Cardiac muscle cell (in vitro differentiated cells and primary cell): ENCODE measurements around the gene SPP2. TPM values are rescaled to one million over a fixed set of nuclear protein-coding genes. Genes with fewer than 3 reads are reported as not detected.

Experiments used
- DNase-seq, 2 donors: peaks; one replicate each; pipeline versions ENCODE4 v3.0.0 to v3.0.0-alpha.2; 2010 to 2017; ENCODE audit warnings: low read depth in 1 of 2, low spot score in 1 of 2
- H3K27ac ChIP-seq: fragments of 200-600 bp; sonication (generic); 2 replicates; pipeline ENCODE4 v1.5.1; 2016
- H3K27me3 ChIP-seq: fragments of 200-600 bp; sonication (generic); 2 replicates; pipeline ENCODE4 v1.6.0; 2016; ENCODE audit warnings: control low read depth
- H3K36me3 ChIP-seq: fragments of 200-600 bp; sonication (generic); 2 replicates; pipeline ENCODE4 v1.5.1; 2016; ENCODE audit warnings: control low read depth
- H3K4me1 ChIP-seq: fragments of 200-600 bp; sonication (generic); 2 replicates; pipeline ENCODE4 v1.8.1; 2017; ENCODE audit warnings: low read depth, mild to moderate bottlenecking, mixed run types
- H3K4me3 ChIP-seq: fragments of 200-600 bp; sonication (generic); 2 replicates; pipeline ENCODE4 v1.5.1; 2016; ENCODE audit warnings: mild to moderate bottlenecking
- H3K9me3 ChIP-seq: fragments of 200-600 bp; sonication (generic); 2 replicates; pipeline ENCODE4 v1.5.1; 2017; ENCODE audit warnings: low read depth, mild to moderate bottlenecking, control low read depth
- CTCF ChIP-seq: IDR thresholded peaks from 2 replicates; pipeline ENCODE4 v1.5.1; 2012; ENCODE audit warnings: low read depth, mild to moderate bottlenecking, low read length
- polyA plus RNA-seq: library from polyadenylated mRNA; unstranded; fragments of >200 nt; fragmentation: Nextera tagmentation; extraction: Ambion mirVana; gene quantifications from 2 replicates; pipeline ENCODE4 v1.2.1, GENCODE V29; 2016
- total RNA-seq: library from RNA; depleted of rRNA; stranded (reverse); fragments of >200 nt; gene quantifications from 2 replicates; pipeline ENCODE4 v1.2.3, GENCODE V29; 2016

Gene SPP2
- total RNA-seq: not detected in 2 replicates
- not detected in 2 replicates for polyA plus RNA-seq

GRCh38 chr2:234050455-234051135 is at the start of gene SPP2:
TSS of gene SPP2 (plus strand) at chr2:234050702. CDS start at chr2:234050787, 85 bp downstream.
- no peak for DNase-seq
- Histone ChIP-seq H3K9me3 (no peaks in the 10 kb centered on the region), H3K27me3 (peaks cover under 1% of the 10 kb centered on the region)

DNA sequence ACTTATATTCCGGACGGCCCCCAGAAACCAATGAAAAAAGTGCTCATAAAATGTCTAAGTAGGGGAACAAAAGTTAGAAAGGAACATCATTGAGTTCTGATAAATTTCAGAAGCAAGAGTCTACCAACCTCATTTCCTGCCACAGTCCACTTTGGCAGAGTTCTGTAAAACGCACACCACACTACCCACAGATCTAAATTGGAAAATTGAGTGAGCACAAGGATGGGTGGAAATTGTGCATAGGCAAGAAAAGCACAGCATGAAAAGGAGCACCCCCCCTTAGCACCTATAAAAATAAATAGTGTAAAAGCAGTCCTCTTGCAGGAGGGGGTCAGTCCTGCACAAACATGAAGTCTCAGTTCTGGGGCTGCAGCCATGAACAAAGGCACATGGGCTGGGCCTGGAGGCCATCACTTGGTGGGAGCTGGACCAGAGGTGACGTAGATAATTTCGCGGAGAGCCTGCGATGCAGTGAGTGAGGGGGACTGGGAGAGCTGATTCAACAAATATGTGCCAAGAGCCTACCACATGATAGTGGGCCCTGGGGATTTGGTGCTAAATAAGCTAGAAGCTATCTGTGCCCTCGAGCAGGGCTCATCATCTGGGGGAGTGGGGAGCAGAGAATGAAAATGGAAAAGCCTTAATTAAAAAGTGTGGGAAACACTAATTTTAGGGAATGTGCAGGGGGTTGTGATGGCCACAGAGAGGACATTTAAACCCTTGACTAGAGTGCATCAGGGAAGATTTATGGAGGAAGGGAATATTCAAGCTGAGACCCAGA is 48.9 kb upstream of the SPP2 start:
- no peak for DNase-seq
- H3K9me3 ChIP-seq: no peaks in the 10 kb centered on the region
- H3K27me3 ChIP-seq: peaks cover 3% of the 10 kb centered on the region
- no peaks in the 10 kb centered on the region for H3K36me3 ChIP-seq
- no peak overlapping the region for H3K4me3 ChIP-seq
- H3K27ac ChIP-seq: no peak overlapping the region
- H3K4me1 ChIP-seq: no peaks in the 10 kb centered on the region
- TF ChIP-seq CTCF: no peak

More at GRCh38 chr2:234050455-234051135, at the start of gene SPP2:
- H3K4me3 ChIP-seq: no peak within 1 kb of the TSS
- no peak within 1 kb of the TSS for H3K27ac ChIP-seq
- H3K36me3 ChIP-seq: no peaks in the 10 kb centered on the region
- TF ChIP-seq CTCF: no peak
- H3K4me1 ChIP-seq: no peaks in the 10 kb centered on the region

DNA sequence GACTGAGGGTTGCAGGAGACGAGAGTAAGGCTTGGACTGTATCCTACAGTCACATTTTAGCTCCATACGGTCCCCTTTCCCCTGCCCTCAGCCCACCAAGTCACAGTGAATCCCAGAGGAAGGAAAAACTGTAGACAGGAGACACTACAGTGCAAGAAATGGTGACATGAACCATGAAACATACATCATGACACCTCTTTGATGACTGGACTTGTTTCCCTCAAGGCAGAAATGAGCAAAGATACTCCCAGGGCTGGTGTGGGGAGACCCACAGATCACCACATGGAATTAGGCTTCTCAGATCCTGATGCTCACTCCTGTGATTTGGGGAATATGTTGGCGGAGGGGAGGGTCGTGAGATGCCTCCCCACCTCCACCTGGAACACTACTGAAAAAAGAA is 48.2 kb upstream of the SPP2 start:
- no peak for DNase-seq
- Histone ChIP-seq H3K27me3 (peaks cover 3% of the 10 kb centered on the region), H3K36me3 (no peaks in the 10 kb centered on the region), H3K4me1 (no peaks in the 10 kb centered on the region), H3K9me3 (no peaks in the 10 kb centered on the region), H3K4me3 (no peak overlapping the region), H3K27ac (no peak overlapping the region)
- no peak for TF ChIP-seq CTCF

DNA sequence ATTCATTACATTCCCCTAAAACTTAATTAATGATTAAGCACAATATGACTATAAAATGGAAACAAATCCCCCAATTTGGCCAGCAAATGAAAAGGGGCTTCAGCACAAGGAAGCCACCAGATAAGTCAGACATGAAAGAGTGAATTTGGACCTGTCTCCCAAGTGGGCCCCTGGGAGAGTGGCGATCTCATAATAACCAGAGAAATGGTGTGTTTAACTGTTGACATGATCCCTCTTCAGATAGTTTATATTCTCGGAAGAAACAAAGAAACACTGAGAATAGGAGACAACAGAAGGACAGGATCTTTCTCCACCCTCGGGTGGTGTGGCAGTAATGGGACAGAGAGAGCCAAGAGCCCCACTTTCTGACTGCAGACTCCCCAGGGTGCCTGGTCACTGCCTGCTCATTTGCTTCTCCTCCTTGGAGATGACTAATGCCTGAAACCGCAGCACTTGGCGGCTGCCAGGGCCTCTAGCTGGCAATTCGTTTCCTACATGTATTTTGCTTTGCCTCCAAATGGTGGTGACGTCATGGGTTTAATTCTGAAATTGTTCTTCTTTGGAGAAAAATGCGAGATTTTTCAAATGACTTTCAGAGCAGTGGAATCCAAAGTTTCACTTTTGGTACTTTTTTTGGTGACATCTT is 46.4 kb upstream of the SPP2 start:
- Histone ChIP-seq H3K4me1 (no peaks in the 10 kb centered on the region), H3K4me3 (no peak overlapping the region), H3K27me3 (peaks cover 3% of the 10 kb centered on the region), H3K9me3 (no peaks in the 10 kb centered on the region), H3K27ac (no peak overlapping the region), H3K36me3 (no peaks in the 10 kb centered on the region)
- peak in 1 of 2 donors; percentile 89 for DNase-seq
- TF ChIP-seq CTCF: no peak

DNA sequence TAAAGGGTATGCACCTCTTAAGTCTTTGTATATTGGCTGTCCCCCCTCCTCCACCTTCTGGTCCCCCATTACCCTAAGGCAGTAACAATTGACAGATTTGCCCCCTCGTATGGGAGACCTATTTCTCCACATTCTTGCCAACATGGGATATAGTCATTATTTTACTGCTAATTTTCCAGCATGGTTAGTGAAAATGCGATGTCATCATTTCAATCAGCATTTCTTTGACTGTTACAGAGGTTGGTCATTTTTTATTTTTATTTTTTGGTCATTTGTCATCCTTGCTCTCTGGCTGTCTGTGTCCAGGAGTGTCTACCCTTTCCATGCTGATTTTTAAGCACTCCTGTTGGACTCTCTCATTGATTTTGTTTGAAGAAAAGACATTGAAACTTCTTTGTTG is 45.4 kb upstream of the SPP2 start:
- Histone ChIP-seq H3K4me3 (no peak overlapping the region), H3K27ac (no peak overlapping the region), H3K4me1 (no peaks in the 10 kb centered on the region), H3K36me3 (no peaks in the 10 kb centered on the region), H3K9me3 (no peaks in the 10 kb centered on the region), H3K27me3 (peaks cover 3% of the 10 kb centered on the region)
- TF ChIP-seq CTCF: no peak
- DNase-seq: no peak
